ENCODE results near the gene PIK3CB.
"Not testable (repeated sequence)": the region's sequence is repeated elsewhere in the genome, so short reads cannot be mapped to it uniquely, and the experiment has no call there.

PIK3CB gene

DNA sequence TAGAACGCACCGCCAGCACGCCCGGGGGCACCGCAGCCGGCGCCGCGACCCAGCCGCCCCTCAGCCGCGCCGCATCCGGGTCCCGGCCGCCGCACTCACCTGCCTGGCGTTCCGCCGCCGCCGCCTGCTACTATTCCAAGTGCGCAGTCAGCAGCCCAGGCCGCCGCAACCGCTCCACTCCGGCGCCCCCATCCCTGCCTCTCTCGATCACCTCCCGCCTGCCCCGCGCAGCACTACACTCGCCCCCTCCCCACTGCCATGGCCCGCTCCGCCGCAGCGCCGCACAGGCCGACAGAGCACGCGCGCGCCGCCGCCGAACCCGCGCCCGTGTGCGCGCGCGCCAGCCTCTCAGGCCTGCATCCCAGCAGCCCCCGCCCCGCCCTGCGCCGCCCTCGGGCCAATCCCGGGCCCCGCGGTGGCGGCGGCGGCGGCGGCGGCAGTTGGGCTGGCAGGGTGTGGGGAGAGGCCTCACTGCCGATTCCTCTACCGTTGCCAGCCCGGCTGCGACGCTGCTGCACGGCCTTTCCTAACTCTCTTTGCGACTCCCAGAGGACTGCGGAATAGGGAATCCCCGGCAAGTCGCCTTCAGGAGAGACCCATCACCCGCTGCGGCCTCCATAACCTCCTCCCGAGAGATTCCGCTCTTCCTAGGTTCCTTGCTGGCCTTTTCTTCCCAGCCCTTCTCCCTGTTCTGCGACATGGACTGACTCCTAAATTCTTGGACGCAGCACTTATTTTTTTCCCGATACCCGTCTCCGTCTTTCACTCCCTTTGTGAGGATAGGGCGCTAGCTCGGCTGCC lies at the start of gene PIK3CB:
Gene PIK3CB, minus strand, starts transcription at position 333 of the 801 bp plus-strand sequence. CDS start 75,585 bp downstream, outside the sequence.
- DNase-seq: peak; percentile 85

DNA sequence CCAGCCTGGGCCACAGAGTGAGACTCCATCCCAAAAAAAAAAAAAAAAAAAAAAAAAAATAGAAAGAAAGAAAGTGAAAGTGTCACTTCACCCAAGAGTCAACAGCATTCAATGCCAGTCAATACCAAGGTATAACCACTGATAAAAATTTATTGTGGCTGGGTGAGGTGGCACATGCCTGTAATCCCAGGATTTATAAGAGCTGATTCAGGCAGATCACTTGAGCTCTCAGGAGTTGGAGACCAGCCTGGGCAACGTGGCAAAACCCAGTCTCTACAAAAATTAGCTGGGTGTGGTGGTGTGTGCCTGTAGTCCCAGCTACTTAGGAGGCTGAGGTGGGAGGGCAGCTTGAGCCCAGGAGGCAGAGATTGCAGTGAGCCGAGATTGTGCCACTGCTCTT lies 46.5 kb upstream of the PIK3CB start:
- no peak for DNase-seq

DNA sequence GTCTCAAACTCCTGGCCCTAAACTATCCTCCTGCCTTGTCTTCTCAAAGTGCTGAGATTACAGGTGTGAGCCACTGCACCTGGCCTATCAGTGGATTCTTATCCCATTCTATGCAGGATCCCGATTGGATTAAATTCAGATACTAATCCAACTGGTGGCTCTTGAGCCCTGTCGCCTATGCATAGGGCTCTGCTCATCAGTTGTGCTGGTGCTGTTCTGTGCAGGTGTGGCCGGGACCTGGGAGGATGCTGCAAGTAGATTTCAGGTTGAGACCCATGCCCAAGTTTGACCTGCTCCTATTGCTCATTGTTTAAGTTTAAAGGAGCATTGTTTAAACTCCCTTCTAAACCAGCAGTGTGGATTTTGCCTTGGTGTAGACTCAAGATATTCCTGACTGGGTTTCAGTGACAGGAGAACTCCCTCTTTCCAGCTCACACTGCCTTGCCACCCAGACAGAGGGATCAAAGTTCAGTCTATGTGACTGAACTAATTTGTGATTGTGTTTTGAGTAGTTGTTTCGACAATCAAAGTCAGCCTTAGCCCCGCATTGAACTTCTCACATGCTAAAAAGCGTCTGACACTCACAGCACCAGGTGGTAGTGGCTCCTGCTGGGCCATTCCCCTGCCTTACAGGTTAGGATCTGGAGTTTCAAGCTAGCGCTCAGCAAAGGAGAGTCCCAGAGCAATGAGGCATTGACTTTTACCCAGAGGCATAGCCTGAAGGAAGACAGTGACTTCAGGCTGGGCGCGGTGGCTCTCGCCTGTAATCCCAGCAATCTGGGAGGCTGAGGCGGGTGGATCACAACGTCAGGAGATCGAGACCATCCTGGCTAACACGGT lies 45.0 kb upstream of the PIK3CB start:
- DNase-seq: no peak

GRCh38 chr3:138877226-138877625 lies 42.5 kb upstream of the PIK3CB start:
- no peak for DNase-seq

DNA sequence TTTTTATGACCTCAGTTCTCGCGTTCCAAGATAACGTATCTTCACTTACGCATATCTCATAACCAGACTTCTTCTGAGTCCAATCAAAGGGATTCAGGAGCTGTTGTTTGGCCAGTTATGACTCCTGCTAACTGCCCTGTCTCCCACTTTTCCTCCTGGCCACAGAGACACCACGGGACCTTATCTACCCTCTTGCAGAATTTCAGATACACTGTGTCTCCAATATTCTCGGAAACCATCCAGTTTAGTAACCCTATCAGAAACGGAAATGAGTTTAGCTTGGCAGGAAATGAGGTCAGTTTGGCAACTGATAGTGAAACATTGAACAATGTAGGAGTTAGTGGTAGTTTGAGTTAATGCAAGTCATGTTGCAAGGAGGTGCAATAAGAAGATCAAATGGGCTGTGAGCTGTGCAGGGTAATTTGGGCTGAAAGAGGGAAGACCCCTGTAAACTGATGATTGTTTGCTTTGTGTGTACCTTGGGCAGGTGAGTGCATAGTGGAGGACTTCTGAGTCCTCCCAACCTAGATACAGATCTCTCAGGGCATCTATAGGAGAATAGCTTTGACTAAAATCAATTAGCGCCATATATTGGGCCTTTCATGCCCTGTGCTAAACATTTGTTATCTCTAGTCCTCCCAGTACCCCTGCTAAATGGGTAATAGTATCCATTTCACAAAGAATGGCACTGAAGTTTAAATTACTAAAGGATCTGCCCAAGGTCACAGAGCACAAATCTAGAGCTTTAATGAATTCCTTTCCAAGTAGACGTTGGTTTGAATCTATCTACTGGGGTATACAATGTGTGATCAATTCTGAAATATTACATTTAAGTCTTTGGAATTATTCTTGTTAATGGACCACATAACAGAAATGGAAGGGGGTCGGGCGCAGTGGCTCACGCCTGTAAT lies 41.3 kb upstream of the PIK3CB start:
- DNase-seq: peak; percentile 12

GRCh38 chr3:138875096-138875753 lies 40.5 kb upstream of the PIK3CB start:
- no peak for DNase-seq

- no peak for DNase-seq
Measured at GRCh38 chr3:138873471-138874278, 38.9 kb upstream of the PIK3CB start.

DNA sequence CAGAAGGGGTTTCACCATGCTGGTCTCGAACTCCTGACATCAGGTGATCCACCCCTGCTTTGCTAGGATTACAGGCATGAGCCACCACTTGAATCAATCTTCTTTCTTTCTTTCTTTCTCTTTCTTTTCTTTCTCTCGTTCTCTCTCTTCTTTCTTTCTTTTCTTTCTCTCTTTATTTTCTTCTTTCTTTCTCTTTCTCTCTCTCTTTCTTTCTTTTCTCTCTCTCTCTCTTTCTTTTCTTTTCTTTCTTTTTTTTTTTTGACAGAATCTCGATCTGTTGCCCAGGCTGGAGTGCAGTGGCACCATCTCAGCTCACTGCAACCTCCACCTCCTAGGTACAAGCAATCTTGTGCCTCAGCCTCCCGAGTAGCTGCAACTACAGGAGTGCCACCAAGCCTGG lies 37.9 kb upstream of the PIK3CB start:
- DNase-seq: no peak

DNA sequence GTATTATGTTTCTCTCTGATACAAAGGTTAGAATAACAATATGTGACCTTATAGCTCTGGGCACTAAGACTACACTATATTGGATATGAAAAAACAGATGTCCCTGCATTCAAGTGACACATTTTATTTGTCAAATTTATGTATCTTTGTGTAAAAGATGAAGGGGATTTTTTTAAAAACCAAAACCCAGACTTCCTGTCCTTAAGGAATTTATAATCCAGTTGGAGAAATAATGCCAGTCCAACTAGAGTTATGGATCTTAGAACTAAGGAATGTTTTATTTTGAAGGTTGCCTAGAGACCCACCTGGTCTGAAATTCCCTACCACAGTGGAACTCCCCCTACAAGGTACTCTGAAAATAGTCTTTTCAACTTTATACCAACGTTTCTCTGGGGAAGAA lies 33.3 kb upstream of the PIK3CB start:
- DNase-seq: no peak

- no peak for DNase-seq
Measured at GRCh38 chr3:138863776-138864113, 29.0 kb upstream of the PIK3CB start.

GRCh38 chr3:138862924-138863775 lies 28.4 kb upstream of the PIK3CB start:
- DNase-seq: no peak

DNA sequence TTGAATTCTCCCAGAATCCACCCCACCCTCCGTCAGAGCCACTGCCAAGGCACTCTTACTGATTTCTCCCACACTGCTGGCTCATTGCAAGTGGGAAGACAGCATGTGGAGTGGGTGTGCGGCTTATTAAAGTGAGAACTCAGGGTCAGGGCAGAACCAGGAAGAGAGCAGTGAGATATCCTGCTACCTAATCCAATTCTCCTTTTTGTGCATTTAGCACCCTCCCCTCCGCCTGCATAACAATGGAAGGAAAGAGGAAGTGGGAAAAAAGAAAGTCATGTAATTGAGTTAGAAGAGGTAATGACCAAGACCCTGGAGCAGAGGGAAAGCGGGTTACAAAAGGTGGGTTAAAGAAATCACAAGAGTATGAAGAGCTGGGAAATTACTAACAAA lies 27.8 kb upstream of the PIK3CB start:
- no peak for DNase-seq

GRCh38 chr3:138861798-138862197 lies 27.1 kb upstream of the PIK3CB start:
- DNase-seq: no peak

- no peak for DNase-seq
Measured at GRCh38 chr3:138856799-138857198, 22.1 kb upstream of the PIK3CB start.

GRCh38 chr3:138854940-138855339 lies 20.2 kb upstream of the PIK3CB start:
- DNase-seq: no peak

GRCh38 chr3:138854204-138854603 lies 19.5 kb upstream of the PIK3CB start:
- no peak for DNase-seq

DNA sequence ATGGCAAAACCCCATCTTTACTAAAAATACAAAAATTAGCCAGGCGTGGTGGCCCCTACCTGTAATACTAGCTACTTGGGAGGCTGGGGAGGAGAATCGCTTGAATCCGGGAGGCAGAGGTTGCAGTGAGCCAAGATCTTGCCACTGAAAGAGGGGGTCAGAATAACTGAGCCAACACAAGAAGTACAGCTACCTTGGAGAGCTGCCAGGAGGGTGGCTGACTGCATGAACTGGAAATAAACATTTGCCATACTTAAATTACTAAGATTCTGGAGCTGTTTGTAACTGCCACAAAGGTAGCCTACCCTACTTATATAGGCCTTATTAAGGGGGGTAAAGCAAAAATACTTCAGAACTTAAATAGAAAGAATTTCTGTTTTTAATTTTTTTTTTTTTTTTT lies 15.4 kb upstream of the PIK3CB start:
- no peak for DNase-seq

DNA sequence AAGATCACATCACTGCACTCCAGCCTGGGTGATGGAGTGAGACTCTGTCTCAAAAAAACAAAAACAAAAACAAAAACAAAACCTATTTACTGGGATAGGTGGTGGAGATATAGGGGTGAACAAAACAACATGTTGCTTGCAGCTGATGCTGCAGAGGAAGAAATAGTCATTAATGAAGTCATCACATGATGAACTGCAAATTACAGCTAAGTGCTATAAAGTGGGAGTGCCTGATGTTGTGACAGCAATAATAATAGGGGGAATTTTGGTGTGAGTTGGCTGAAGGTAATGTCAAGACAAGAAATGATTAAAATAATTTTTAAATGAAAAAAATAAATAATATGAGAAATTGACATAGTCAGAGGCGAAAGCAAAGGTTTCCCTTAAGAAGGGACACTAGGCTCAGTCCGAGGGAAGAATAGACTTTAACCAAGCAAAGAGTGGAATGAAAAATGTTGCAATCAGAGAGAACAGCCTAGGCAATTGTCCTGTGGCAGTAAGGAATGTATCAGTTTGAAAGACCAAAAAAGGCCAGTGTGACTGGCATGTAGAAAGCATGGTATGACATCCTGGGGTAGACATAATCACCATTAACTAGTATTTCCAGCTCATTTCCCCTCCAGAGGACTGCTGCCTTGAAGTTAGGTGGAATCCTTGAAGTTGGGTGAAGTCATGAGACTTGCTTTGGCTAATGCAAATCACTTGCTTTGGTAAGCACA lies 14.7 kb upstream of the PIK3CB start:
- no peak for DNase-seq

DNA sequence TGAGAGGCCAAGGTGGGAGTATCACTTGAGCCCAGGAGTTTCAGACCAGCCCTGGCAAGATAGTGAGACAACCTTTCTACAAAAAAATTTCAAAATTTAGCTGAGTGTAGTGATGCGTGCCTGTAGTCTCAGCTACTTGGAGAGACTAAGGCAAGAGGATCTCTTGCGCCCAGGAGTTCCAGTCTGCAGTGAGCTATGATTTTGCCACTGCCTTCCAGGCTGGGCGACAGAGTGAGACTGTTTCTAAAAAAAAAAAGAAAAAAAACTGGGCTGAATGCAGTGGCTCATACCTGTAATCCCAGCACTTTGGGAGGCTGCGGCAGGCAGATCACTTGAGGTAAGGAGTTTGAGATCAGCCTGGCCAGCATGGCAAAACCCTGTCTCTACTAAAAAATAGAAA lies 14.0 kb upstream of the PIK3CB start:
- no peak for DNase-seq

DNA sequence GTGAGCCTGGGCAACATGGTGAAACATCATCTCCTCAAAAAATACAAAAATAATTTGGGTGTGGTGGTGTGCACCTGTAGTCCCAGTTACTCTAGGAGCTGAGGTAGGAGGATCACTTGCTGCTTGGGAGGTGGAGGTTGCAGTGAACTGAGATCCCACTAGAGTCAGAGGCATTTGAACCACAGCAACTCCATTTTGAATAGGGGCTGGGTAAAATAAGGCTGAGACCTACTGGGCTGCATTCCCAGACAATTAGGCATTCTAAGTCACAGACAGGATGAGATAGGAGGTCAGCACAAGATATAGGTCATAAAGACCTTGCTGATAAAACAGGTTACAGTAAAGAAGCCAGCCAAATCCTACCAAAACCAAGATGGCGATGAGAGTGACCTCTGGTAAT lies 12.1 kb upstream of the PIK3CB start:
- not testable (repeated sequence) for DNase-seq

Data from CD4-positive, alpha-beta T cell treated with Interleukin-10 for 1 hour (primary cell).